Activated B cell treated with CpG ODN at 0.5 μM for 24 hours (primary cell): Measurements from ENCODE around the gene TMEM121. TPM values are rescaled to one million over a fixed set of nuclear protein-coding genes. Genes with fewer than 3 reads are reported as not detected.

ENCODE experiments used
- ATAC-seq: fragments of 200-7000 bp; cut with Tn5 transposase; one replicate; pipeline ENCODE4 v1.10.0; 2021; ENCODE audit warnings: low read depth, mild to moderate bottlenecking, moderate library complexity
- CTCF ChIA-PET: fragments of 350-600 bp; sonication (Branson Sonifier 250); formaldehyde crosslinking; loops from one replicate; lab custom pipeline; 2021; ENCODE audit warnings: antibody characterized with exemption; lab: Charles Lee
- POLR2A ChIA-PET: fragments of 350-600 bp; sonication (Branson Sonifier 250); formaldehyde crosslinking; loops from one replicate; lab custom pipeline; 2021; ENCODE audit warnings: antibody characterized with exemption; lab: Charles Lee
- DNase-seq: peaks from one replicate; pipeline ENCODE4 v3.0.0; 2022
- H3K27ac Mint-ChIP-seq: one replicate; pipeline ENCODE4 v1.8.0; 2020; ENCODE audit warnings: mixed read lengths
- H3K27me3 Mint-ChIP-seq: one replicate; pipeline ENCODE4 v1.8.0; 2021; ENCODE audit warnings: mixed read lengths
- H3K36me3 Mint-ChIP-seq: one replicate; pipeline ENCODE4 v1.8.0; 2021; ENCODE audit warnings: low read depth, mixed read lengths
- H3K4me1 Mint-ChIP-seq: one replicate; pipeline ENCODE4 v1.8.0; 2021; ENCODE audit warnings: mixed read lengths
- H3K4me3 Mint-ChIP-seq: one replicate; pipeline ENCODE4 v1.8.0; 2020; ENCODE audit warnings: mild to moderate bottlenecking, mixed read lengths
- H3K9me3 Mint-ChIP-seq: one replicate; pipeline ENCODE4 v1.8.0; 2020; ENCODE audit warnings: mixed read lengths
- intact Hi-C: fragments of 100-400 bp; cut with micrococcal nuclease; formaldehyde crosslinking; loops from one replicate; pipeline ENCODE4 v1.15.1; 2024
- total RNA-seq: library from RNA; stranded (reverse); gene quantifications from 2 replicates; pipeline ENCODE4 v1.2.3, GENCODE V29; 2022
- TF ChIP-seq, protein P1 (sequence below): fragments of 200-600 bp; IDR thresholded peaks from one replicate; pipeline ENCODE4 v1.8.0; 2022; ENCODE audit warnings: antibody characterized with exemption, mild to moderate bottlenecking

Gene TMEM121
- total RNA-seq, 1 donor from 2014 or later, result 1.6 TPM

DNA sequence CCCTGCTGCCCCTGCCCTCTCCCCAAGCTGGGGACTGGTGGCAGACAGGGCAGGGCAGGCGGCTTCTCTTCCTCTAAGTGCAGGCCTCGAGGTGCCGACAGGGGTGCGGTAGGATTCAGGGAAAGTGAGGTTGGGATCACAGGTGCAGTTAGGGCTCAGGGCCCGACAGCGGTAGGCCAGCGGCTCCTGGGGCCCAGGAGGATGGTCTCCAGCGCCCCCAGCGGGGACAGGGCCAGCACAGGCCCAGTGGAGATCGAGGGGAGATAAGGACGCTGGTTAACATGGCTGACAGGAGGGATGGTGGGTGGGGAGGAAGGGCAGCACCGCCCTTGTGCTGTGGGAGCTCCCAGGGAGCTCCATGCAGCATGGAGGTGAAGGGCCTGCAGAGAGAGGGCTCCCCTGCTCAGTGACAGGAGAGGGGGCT is 40.6 kb upstream of the TMEM121 start:
- H3K36me3 Mint-ChIP-seq, result no peaks in the 10 kb centered on the region
- H3K4me3 Mint-ChIP-seq, result peak overlapping the region; percentile 55
- H3K4me1 Mint-ChIP-seq, result peaks cover 69% of the 10 kb centered on the region
- intact Hi-C loops, result no loop called here
- ChIA-PET POLR2A (interaction anchor here (1.0 kb wide), 1 partner anchor 9 kb away, joined by 4 read pairs; no protein-coding TSS in a partner anchor), CTCF (no interaction called here)
- TF ChIP-seq, protein P1, sequence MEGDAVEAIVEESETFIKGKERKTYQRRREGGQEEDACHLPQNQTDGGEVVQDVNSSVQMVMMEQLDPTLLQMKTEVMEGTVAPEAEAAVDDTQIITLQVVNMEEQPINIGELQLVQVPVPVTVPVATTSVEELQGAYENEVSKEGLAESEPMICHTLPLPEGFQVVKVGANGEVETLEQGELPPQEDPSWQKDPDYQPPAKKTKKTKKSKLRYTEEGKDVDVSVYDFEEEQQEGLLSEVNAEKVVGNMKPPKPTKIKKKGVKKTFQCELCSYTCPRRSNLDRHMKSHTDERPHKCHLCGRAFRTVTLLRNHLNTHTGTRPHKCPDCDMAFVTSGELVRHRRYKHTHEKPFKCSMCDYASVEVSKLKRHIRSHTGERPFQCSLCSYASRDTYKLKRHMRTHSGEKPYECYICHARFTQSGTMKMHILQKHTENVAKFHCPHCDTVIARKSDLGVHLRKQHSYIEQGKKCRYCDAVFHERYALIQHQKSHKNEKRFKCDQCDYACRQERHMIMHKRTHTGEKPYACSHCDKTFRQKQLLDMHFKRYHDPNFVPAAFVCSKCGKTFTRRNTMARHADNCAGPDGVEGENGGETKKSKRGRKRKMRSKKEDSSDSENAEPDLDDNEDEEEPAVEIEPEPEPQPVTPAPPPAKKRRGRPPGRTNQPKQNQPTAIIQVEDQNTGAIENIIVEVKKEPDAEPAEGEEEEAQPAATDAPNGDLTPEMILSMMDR, result no peak
- ATAC-seq (no peak), DNase-seq (peak; percentile 51)
- peak overlapping the region; percentile 81 for H3K27ac Mint-ChIP-seq
- no peaks in the 10 kb centered on the region for H3K9me3 Mint-ChIP-seq
- no peaks in the 10 kb centered on the region for H3K27me3 Mint-ChIP-seq

DNA sequence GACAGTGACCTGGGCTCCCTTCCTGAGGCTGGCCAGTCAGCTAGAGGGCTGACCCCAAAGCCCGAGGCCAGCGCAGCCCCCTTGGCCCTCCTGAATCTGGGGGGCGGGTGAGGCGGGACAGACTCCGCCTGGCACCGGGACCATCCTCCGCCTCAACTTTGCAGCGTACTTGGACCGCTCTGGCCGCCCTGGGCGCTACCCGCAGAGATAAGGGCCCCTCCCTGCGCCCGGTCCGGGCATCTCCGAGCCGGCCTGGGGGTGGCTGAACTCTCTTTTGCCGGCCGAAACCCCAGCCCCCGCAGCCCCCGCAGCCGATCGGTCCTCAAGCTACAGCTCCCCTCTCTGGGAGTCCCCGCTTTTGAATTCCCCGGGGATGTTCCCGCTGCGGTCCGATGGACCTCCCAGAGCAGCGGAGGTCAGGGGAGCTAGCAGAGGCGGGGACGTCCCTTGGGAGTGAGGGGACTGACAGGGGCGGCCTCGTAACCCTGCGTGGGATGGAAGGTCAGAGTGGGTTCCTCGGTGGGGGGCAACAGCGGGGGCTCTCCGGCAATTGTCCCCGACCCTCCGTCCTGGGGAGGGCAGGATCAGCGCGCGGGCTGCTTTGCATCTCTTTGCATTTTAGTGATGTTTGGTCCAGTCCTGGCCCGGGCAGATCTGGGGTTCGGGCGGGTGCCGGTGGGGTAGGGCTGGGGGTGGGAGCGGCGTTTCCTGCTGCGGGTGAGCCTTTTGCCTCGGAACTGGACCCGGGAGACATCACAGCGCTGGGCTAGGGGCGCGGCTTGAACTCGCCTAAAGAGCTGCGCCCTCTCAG is 40.0 kb upstream of the TMEM121 start, which contains the start of gene CRIP1:
TSS of gene CRIP1 (plus strand) at position 724 of the 811 bp plus-strand sequence. CDS start 374 bp downstream, outside the sequence.
- Mint-ChIP-seq H3K27ac (peak within 1 kb of the TSS; percentile 82), H3K36me3 (no peaks in the 10 kb centered on the region), H3K4me3 (peak within 1 kb of the TSS; percentile 82), H3K4me1 (peaks cover 63% of the 10 kb centered on the region), H3K9me3 (no peaks in the 10 kb centered on the region), H3K27me3 (no peaks in the 10 kb centered on the region)
- ChIA-PET POLR2A (interaction anchor here (0.6 to 1.0 kb wide), 2 partner anchors 10 kb away, joined by 4 read pairs; no protein-coding TSS in a partner anchor), CTCF (no interaction called here)
- ATAC-seq (no peak), DNase-seq (peak; percentile 57)
- intact Hi-C loops, result no loop called here
- TF ChIP-seq, protein P1, result no peak

DNA sequence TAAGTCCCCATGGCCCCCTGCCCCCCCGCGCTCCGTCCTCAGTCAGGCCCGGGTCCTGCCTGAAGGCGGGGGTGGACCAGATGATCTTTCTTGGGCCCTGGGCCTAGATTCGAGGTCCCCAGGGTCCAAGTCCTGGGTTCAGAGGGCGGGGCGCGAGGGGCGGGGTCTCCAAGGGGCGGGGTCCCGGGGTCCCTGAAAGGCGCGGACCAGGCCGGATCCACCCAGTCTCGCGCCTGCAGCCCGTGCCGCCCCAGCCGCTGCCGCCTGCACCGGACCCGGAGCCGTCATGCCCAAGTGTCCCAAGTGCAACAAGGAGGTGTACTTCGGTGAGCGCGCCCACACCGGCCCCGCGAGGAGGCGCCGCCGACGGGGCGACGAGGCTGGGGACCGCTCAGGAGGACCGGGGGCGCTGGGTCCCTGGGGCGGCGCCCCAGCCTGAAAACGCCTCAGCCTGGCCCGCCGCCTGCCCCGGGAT is 39.4 kb upstream of the TMEM121 start:
- H3K4me1 Mint-ChIP-seq, result peaks cover 63% of the 10 kb centered on the region
- H3K4me3 Mint-ChIP-seq, result peak overlapping the region; percentile 82
- peak overlapping the region; percentile 82 for H3K27ac Mint-ChIP-seq
- ATAC-seq (no peak), DNase-seq (peak; percentile 69)
- ChIA-PET CTCF (no interaction called here), POLR2A (interaction anchor here (0.6 kb wide), 1 partner anchor 10 kb away, joined by 4 read pairs; no protein-coding TSS in a partner anchor)
- no peaks in the 10 kb centered on the region for H3K27me3 Mint-ChIP-seq
- peaks cover 2% of the 10 kb centered on the region for H3K36me3 Mint-ChIP-seq
- intact Hi-C loops, result no loop called here
- no peaks in the 10 kb centered on the region for H3K9me3 Mint-ChIP-seq
- TF ChIP-seq, protein P1, result no peak

DNA sequence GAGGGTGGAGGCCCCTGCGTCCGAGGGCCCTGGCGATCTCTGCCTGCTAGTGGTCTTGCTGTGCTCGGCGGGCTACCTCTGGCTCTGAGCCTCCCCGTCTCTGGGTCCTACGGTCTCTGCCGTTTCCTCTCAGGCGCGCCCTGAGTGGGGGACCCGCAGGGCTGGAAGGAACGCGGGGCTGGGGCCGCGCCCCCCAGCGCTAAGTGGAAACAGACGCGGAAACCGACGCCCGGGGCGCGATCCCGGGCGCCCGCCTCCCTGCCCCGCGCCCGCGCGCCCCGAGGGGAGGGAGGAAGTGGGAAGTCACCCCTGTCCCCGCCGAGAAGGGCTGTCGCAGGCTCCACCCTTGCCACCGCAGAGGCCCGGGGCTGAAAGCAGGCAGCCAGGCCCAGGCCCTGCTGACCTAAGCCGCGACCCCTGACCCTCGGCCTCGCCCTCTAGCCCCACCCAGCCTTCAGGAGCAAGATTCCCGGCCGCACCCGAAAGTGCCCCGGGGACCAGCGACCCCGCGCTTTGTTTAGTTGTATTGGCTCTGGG is 38.9 kb upstream of the TMEM121 start:
- peak overlapping the region; percentile 79 for H3K27ac Mint-ChIP-seq
- ATAC-seq (no peak), DNase-seq (peak; percentile 68)
- ChIA-PET POLR2A (interaction anchor here (0.6 kb wide), 1 partner anchor 11 kb away, joined by 4 read pairs; no protein-coding TSS in a partner anchor), CTCF (interaction anchor here (3.4 kb wide), 1 partner anchor 115 kb away, joined by 104 read pairs; no protein-coding TSS in a partner anchor)
- no peaks in the 10 kb centered on the region for H3K27me3 Mint-ChIP-seq
- H3K36me3 Mint-ChIP-seq, result peaks cover 2% of the 10 kb centered on the region
- H3K9me3 Mint-ChIP-seq, result no peaks in the 10 kb centered on the region
- TF ChIP-seq, protein P1, result no peak
- intact Hi-C loops, result no loop called here
- peak overlapping the region; percentile 82 for H3K4me3 Mint-ChIP-seq
- H3K4me1 Mint-ChIP-seq, result peaks cover 58% of the 10 kb centered on the region
